HG02623 (cell line): ENCODE results near the gene C11orf42.
A peak's percentile ranks its signal among the peaks of the same experiment; 100 is the strongest.

Experiments used
- ATAC-seq: cut with Tn5 transposase; IDR thresholded peaks from one replicate; pipeline ENCODE4 v1.9.1; 2021; ENCODE audit warnings: moderate library complexity; ENCODE audit not compliant: unreplicated experiment

Gene C11orf42

DNA sequence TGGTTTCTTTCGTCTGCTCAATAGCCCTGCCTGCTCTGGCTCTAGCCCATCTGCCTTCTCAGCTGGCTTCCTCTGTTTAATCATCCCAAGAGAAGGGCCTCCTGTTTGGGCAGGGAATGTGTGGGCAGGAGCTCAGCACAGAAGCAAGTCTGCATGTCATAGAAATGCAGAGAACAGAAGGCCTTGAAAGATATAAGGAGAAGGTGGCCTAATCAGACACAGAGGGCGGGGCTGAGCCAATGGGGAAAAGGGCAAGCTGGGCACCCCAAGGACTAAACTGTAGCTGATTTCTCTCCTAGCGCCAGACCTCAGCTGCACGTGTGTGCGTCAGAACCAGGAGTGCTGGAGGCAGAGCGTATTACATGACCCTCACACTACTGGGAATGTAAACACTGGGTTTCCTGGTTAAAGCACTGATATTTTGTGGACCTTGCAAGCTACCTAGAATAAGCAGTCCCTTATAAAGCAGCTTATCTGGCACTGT is 46.7 kb downstream of the C11orf42 start:
- no peak for ATAC-seq

DNA sequence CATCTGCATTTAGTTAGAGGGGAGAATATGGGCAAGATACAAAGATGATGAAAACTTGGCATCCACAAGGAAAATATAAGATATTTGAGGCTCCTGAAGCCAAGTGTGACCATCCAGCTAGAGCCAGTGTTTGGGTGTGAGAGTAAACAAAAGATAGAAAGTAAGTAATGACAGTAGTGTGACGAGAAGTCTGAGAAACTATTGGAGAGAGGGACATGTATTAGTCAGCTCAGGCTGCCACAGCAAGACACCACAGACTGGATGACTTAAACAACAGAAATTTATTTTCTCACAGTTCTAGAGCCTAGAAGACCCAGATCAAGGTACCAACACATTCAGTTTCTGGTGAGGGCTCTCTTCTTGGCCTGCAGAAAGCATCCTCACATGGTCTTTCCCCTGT is 47.8 kb downstream of the C11orf42 start:
- ATAC-seq, result peak; percentile 67

DNA sequence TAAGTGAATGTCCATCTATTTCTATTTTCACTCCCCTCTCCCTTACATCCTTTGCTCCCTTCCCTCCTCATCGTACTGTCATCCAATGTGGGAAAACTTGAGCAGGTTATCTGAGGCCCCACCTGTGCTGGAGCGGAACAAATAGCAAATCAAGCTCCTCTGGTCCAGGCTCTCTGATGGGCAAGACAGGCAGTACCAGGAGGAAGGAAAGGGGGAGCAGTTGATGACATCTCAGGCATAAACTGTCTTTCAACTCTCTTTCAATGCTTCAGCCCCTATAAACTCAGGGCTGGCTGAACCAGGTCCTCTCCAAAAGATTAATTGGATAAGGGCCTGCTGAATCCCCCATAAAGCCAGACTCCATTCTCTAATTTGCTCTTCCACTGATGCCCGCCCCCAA is 52.8 kb downstream of the C11orf42 start:
- no peak for ATAC-seq

DNA sequence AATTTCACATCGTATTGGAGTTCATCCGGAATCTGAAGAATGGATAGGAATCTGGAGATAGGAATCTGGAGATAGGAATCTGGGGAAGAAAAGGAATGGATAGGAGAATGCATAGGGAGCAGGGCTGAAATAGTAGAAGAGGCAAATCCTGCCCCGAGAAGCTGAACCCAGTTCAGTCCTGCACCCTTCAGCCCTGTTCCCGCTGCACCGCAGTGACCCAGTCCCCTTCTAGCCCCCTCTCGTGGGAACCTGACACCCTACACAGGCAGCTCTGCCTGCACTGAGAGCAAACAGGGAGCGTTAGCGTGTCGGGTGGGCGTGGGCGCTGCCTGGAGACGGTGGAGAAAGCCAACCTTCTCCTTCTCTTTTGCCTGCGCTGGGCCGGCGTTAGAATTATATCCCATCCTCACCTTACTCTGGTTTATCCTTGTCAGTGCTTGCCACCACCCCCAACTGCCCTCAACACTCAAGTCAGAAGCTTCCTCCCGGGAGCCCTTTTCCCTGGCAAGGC is 53.3 kb downstream of the C11orf42 start:
- ATAC-seq, result no peak

DNA sequence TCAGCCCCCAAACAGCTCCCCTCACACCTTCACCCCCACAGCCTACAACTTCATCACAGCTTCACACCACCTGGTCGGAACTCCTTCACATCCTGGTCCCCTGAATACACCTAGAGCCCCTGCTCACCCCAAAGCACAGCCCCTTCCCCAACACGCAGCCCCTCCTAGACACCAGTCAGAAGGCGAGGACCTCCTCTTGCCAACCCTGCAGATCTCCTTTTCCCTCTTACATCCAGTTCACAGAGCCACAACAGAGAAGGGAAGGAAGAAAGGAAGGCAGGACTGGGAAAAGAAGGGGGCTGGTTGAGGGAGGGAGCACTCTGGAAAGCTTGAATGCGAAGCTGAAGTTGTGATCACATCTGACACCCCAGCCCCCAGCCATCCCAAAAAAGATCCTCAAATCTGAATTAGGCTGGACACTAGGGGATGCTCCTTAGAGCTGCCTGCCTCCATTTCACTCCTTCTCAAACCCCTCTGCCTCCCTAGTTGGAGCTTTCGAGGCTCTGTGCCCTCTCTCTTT is 54.9 kb downstream of the C11orf42 start:
- ATAC-seq, result no peak
